Measurements from ENCODE around the gene TGFA.

TGFA gene

DNA sequence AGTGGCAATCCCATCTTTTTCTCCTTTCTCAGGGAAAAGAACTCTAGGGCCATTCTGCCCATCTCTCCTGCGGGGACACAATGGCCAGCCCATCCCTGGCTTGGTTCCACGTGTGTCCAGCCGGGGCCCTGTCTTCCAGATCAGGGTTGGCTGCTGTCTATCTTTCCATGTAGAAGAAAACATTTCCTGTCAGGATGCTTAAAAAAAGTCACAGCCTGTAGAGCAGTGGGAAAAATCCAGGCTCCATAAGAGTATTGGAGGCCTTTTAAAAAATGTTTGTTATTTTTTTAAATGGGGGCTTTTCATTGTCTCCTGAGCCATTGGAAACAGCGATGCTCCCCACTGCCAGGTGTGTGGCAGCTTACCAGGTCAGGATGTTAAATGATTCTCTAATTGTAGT, 105.6 kb downstream of the TGFA start:
- no peaks in the 10 kb centered on the region for H3K27me3 ChIP-seq (ENCODE audit: control insufficient read depth in 1 of 2, insufficient read depth in 2 of 2, low read length in 2 of 2)
- H3K27ac ChIP-seq (ENCODE audit: low read length), result no peak overlapping the region
- no peaks in the 10 kb centered on the region for H3K9me3 ChIP-seq (ENCODE audit: control insufficient read depth in 2 of 2, low read length in 2 of 2)
- H3K36me3 ChIP-seq (ENCODE audit: control insufficient read depth in 2 of 2, insufficient read depth in 2 of 2, low read length in 2 of 2), result no peaks in the 10 kb centered on the region
- no peak overlapping the region for H3K9ac ChIP-seq (ENCODE audit: low read length in 2 of 2)
- no peaks in the 10 kb centered on the region for H3K4me1 ChIP-seq (ENCODE audit: control insufficient read depth, insufficient read depth, low read length)
- no peak overlapping the region for H3K4me3 ChIP-seq (ENCODE audit: low read length in 2 of 2)

DNA sequence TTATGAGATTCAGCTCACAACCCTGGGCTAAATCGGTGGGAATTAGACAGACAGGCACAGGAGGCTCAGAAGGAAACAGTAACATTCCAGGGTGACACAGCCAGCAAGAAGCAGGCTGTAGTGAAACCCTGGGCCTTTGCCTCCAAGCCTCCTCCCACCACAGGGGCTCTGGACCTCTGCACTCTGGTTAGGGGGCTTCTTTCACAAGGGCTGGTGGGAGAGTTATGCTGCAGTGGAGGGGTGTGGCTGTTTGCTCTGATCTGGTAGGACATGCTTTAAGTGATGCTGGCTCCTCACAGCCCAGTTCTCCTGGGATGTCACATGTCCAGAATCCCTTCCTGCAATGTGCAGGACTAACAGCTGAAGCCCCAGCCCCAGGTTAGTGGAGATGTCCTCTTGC, 109.9 kb downstream of the TGFA start:
- Histone ChIP-seq H3K4me1 (ENCODE audit: control insufficient read depth, insufficient read depth, low read length) (no peaks in the 10 kb centered on the region), H3K4me3 (ENCODE audit: low read length in 2 of 2) (no peak overlapping the region), H3K36me3 (ENCODE audit: control insufficient read depth in 2 of 2, insufficient read depth in 2 of 2, low read length in 2 of 2) (no peaks in the 10 kb centered on the region), H3K9ac (ENCODE audit: low read length in 2 of 2) (no peak overlapping the region), H3K27ac (ENCODE audit: low read length) (no peak overlapping the region), H3K9me3 (ENCODE audit: control insufficient read depth in 2 of 2, low read length in 2 of 2) (peaks cover 0 to 2% of the 10 kb centered on the region in 2 donors), H3K27me3 (ENCODE audit: control insufficient read depth in 1 of 2, insufficient read depth in 2 of 2, low read length in 2 of 2) (no peaks in the 10 kb centered on the region)

DNA sequence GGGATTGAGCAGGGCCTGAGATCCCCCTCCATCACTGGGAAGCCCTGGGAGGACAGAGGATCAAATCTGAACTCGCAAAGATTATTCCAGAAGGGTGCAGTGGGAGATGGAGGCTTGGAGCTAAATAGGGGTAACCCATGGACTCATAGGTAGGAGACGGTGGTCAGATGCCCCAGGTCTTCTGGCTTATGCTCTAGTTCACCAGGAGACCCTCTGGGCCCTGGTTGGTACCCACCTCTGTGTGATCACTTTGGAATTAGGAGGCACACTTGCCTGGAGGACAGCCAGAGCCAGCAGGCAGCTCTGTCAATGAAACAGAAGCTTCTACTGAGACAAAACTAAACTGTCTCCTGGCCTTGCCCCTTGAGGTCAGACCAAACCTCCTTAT, 110.6 kb downstream of the TGFA start:
- H3K36me3 ChIP-seq (ENCODE audit: control insufficient read depth in 2 of 2, insufficient read depth in 2 of 2, low read length in 2 of 2), result no peaks in the 10 kb centered on the region
- H3K4me3 ChIP-seq (ENCODE audit: low read length in 2 of 2), result no peak overlapping the region
- H3K27ac ChIP-seq (ENCODE audit: low read length), result no peak overlapping the region
- no peaks in the 10 kb centered on the region for H3K4me1 ChIP-seq (ENCODE audit: control insufficient read depth, insufficient read depth, low read length)
- no peak overlapping the region for H3K9ac ChIP-seq (ENCODE audit: low read length in 2 of 2)
- H3K9me3 ChIP-seq (ENCODE audit: control insufficient read depth in 2 of 2, low read length in 2 of 2), result peaks cover 0 to 2% of the 10 kb centered on the region in 2 donors
- no peaks in the 10 kb centered on the region for H3K27me3 ChIP-seq (ENCODE audit: control insufficient read depth in 1 of 2, insufficient read depth in 2 of 2, low read length in 2 of 2)

DNA sequence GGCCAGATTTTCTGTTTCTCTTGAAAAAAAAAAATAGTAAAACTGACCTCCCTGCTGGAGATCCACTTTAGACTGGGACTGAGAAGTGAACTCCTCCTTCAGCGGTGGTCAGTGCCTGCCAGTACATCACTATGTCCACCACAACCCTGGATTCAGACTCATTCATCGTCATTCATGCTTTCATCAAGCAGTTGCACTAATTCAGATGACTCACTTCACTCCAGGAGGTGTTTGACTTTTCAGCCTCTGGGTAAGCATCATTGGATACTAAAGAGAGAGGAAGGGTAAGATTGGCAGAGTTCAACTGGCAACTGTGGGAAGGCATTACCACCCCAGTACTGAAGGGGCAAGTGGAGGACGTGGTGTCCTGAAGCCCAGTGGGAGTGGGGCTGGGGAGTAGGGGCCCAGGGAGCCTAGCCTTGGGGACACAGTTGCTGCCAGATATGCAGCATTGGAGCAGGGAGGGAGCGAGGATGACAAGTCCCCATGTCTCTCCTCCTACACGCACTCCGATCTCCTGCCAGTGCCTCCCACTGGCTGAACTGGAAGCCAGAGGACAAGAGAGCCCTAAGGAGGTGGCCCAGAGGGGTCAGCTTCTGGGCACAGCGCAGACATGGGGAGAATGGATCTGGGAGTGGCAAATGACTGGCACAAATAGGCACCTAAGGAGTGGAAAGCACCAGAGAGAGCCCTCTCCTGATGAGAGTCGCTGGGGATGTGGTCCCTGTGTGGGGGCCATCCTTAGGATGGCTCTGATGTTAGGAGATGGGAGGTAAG, 111.1 kb downstream of the TGFA start:
- Histone ChIP-seq H3K9ac (ENCODE audit: low read length in 2 of 2) (no peak overlapping the region), H3K9me3 (ENCODE audit: control insufficient read depth in 2 of 2, low read length in 2 of 2) (peaks cover 0 to 2% of the 10 kb centered on the region in 2 donors), H3K27me3 (ENCODE audit: control insufficient read depth in 1 of 2, insufficient read depth in 2 of 2, low read length in 2 of 2) (no peaks in the 10 kb centered on the region), H3K4me1 (ENCODE audit: control insufficient read depth, insufficient read depth, low read length) (no peaks in the 10 kb centered on the region), H3K36me3 (ENCODE audit: control insufficient read depth in 2 of 2, insufficient read depth in 2 of 2, low read length in 2 of 2) (no peaks in the 10 kb centered on the region), H3K27ac (ENCODE audit: low read length) (no peak overlapping the region), H3K4me3 (ENCODE audit: low read length in 2 of 2) (no peak overlapping the region)

DNA sequence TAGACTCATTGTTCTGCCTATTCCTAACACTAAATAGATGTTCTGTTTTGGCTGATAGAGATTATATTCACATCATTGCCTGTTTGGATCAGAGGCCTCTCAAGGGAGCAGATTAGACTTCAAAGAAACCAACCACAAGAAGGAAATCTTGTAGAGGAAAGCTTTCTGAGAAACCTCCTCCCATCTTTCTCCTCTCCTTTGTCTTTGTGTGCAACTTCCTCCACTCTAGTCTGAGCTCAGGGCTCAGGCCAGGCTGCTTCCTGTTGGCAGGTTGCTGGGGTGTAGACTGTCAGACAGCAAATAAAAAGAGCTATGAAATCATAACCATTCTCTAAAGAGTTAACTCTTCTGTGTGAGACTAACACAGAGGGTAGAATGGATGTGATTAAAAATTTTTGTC, 113.0 kb downstream of the TGFA start:
- H3K9me3 ChIP-seq (ENCODE audit: control insufficient read depth in 2 of 2, low read length in 2 of 2), result peaks cover 0 to 2% of the 10 kb centered on the region in 2 donors
- H3K4me3 ChIP-seq (ENCODE audit: low read length in 2 of 2), result no peak overlapping the region
- H3K27me3 ChIP-seq (ENCODE audit: control insufficient read depth in 1 of 2, insufficient read depth in 2 of 2, low read length in 2 of 2), result no peaks in the 10 kb centered on the region
- H3K4me1 ChIP-seq (ENCODE audit: control insufficient read depth, insufficient read depth, low read length), result no peaks in the 10 kb centered on the region
- H3K27ac ChIP-seq (ENCODE audit: low read length), result no peak overlapping the region
- no peak overlapping the region for H3K9ac ChIP-seq (ENCODE audit: low read length in 2 of 2)
- no peaks in the 10 kb centered on the region for H3K36me3 ChIP-seq (ENCODE audit: control insufficient read depth in 2 of 2, insufficient read depth in 2 of 2, low read length in 2 of 2)

DNA sequence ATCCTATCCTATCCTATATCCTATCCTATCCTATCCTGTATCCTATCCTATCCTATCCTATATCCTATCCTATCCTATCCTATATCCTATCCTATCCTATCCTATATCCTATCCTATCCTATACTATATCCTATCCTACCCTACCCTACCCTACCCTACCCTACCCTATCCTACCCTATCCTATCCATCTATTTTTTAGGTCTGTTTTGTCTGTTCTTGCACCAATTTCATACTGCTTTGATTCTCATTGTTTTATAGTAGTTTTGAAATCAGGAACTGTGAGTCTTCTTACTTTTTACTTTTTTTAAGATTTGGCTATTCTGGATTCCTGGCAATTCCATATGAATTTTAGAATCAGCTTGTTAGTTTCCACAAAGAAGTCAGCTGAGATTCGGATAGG, 118.5 kb downstream of the TGFA start:
- H3K27ac ChIP-seq (ENCODE audit: low read length), result no peak overlapping the region
- H3K4me1 ChIP-seq (ENCODE audit: control insufficient read depth, insufficient read depth, low read length), result no peaks in the 10 kb centered on the region
- H3K27me3 ChIP-seq (ENCODE audit: control insufficient read depth in 1 of 2, insufficient read depth in 2 of 2, low read length in 2 of 2), result no peaks in the 10 kb centered on the region
- no peaks in the 10 kb centered on the region for H3K36me3 ChIP-seq (ENCODE audit: control insufficient read depth in 2 of 2, insufficient read depth in 2 of 2, low read length in 2 of 2)
- H3K9me3 ChIP-seq (ENCODE audit: control insufficient read depth in 2 of 2, low read length in 2 of 2), result no peaks in the 10 kb centered on the region
- no peak overlapping the region for H3K9ac ChIP-seq (ENCODE audit: low read length in 2 of 2)
- no peak overlapping the region for H3K4me3 ChIP-seq (ENCODE audit: low read length in 2 of 2)

DNA sequence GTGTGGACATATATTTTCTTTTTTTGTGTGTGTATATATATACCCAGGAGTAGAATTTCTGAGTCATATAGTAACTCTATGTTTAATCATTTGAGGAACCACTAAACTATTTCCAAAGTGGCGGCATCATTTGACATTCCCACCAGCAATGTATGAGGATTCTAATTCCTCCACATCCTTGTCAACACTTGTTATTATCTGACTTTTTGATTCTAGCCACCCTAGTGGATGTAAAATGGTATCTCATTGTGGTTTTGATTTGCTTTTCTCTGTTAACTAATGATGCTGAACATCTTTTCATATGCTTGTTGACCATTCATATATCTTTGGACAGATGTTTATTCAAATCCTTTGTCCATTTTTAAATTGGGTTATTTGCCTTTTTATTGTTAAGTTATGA, 120.3 kb downstream of the TGFA start:
- Histone ChIP-seq H3K4me3 (ENCODE audit: low read length in 2 of 2) (no peak overlapping the region), H3K9ac (ENCODE audit: low read length in 2 of 2) (no peak overlapping the region), H3K9me3 (ENCODE audit: control insufficient read depth in 2 of 2, low read length in 2 of 2) (no peaks in the 10 kb centered on the region), H3K4me1 (ENCODE audit: control insufficient read depth, insufficient read depth, low read length) (no peaks in the 10 kb centered on the region), H3K27me3 (ENCODE audit: control insufficient read depth in 1 of 2, insufficient read depth in 2 of 2, low read length in 2 of 2) (no peaks in the 10 kb centered on the region), H3K36me3 (ENCODE audit: control insufficient read depth in 2 of 2, insufficient read depth in 2 of 2, low read length in 2 of 2) (no peaks in the 10 kb centered on the region), H3K27ac (ENCODE audit: low read length) (no peak overlapping the region)

DNA sequence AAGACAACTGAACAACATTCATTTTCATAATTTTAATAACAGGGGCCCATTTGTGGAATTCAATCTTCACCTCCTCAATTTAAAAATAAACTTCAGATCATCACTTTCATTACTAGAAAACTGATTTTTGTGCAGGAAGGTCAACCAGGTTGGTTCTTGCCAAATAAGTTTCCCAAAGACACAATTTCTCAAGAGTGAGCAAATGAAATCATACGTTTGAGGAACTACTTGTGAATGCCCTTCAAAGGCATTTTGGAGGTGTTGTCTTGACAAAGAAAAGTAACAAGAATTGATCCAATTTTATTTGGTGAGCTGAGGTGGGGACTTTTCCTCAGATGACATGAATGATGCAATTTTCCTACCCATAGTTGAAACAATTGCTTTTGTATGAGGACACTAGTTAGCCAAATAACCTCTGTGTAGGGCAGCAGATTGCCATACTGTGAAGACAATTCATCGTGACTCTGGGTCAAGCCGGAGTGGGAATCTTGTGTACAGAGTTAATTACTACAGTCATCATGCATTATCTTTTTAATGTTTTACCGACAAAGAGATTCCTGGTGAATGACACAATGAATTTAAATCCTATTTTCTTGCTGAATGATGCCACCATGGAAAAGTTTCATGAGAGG, 121.8 kb downstream of the TGFA start:
- no peaks in the 10 kb centered on the region for H3K27me3 ChIP-seq (ENCODE audit: control insufficient read depth in 1 of 2, insufficient read depth in 2 of 2, low read length in 2 of 2)
- H3K36me3 ChIP-seq (ENCODE audit: control insufficient read depth in 2 of 2, insufficient read depth in 2 of 2, low read length in 2 of 2), result no peaks in the 10 kb centered on the region
- no peak overlapping the region for H3K4me3 ChIP-seq (ENCODE audit: low read length in 2 of 2)
- no peaks in the 10 kb centered on the region for H3K9me3 ChIP-seq (ENCODE audit: control insufficient read depth in 2 of 2, low read length in 2 of 2)
- H3K27ac ChIP-seq (ENCODE audit: low read length), result no peak overlapping the region
- no peak overlapping the region for H3K9ac ChIP-seq (ENCODE audit: low read length in 2 of 2)
- no peaks in the 10 kb centered on the region for H3K4me1 ChIP-seq (ENCODE audit: control insufficient read depth, insufficient read depth, low read length)

DNA sequence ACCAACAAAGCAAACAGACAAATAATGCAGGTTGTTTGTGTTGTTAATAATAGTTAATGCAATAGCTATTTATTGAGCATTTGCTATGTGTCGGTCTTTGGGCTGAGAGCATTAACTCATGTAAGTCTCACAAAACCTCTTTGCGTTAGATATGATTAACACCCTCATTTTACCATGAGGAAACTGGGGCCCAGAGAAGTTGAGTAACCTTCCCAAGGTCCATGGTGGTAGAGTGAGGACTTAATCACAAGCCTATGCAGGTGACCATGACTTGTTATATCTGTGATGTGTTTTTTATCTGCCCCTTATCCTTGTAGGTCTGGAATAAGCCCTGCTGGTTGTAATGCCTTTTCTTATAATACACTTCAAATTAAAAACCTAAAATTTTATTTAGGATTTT, 127.3 kb downstream of the TGFA start:
- no peak overlapping the region for H3K4me3 ChIP-seq (ENCODE audit: low read length in 2 of 2)
- H3K27me3 ChIP-seq (ENCODE audit: control insufficient read depth in 1 of 2, insufficient read depth in 2 of 2, low read length in 2 of 2), result peaks cover 0 to 3% of the 10 kb centered on the region in 2 donors
- no peak overlapping the region for H3K27ac ChIP-seq (ENCODE audit: low read length)
- no peaks in the 10 kb centered on the region for H3K4me1 ChIP-seq (ENCODE audit: control insufficient read depth, insufficient read depth, low read length)
- H3K9ac ChIP-seq (ENCODE audit: low read length in 2 of 2), result no peak overlapping the region
- no peaks in the 10 kb centered on the region for H3K9me3 ChIP-seq (ENCODE audit: control insufficient read depth in 2 of 2, low read length in 2 of 2)
- H3K36me3 ChIP-seq (ENCODE audit: control insufficient read depth in 2 of 2, insufficient read depth in 2 of 2, low read length in 2 of 2), result no peaks in the 10 kb centered on the region

DNA sequence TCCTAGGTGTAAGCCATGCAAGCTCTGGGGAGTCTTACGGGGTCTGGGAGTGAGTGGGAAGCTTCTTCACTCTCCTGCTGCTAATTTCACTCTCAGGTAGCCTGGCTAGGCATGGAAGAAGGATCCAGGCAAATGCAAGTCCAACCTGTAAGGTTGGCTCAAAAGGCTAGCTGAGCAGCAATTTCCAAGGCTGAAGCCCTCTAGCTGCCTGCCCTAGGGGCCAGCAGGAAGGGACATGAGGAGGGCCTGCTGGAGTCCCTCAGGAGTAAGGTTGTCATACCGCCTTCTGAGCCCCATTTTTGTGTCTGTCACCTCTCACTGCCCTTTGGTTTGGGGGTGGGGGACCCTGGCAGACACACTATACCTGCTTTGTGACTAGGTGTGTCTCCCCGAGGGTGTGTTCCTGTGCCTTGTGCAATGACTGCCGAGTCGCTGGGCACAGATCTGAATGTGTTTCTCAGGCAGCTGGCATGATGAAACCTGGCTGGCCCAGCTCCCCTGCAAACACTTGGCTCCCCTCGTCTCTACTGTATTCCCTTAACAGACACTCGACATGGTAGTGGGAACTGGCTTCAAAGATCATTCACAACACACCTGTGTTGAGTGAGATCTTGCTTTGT, 127.8 kb downstream of the TGFA start:
- Histone ChIP-seq H3K27ac (ENCODE audit: low read length) (no peak overlapping the region), H3K4me1 (ENCODE audit: control insufficient read depth, insufficient read depth, low read length) (no peaks in the 10 kb centered on the region)

DNA sequence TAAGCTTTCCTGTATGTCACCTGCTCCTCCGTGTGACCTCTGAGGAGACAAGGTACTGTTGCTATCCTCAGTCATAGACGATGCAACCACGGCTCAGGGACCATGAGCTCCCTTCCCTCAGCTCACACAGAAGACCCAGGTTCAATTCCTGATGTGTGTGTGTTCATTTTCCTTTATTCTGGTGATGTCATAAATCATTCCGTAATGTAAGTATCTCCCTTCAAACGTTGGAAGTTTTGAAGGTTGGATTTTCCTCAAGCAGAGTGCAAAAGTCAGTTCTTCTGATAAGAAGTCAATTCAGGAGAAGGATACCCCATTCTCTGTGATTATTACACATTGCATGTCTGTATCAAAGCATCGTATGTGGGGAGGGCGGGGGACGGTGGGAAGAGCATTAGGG, 132.9 kb downstream of the TGFA start:
- Histone ChIP-seq H3K27me3 (ENCODE audit: control insufficient read depth in 1 of 2, insufficient read depth in 2 of 2, low read length in 2 of 2) (peaks cover 2 to 3% of the 10 kb centered on the region in 2 donors), H3K36me3 (ENCODE audit: control insufficient read depth in 2 of 2, insufficient read depth in 2 of 2, low read length in 2 of 2) (no peaks in the 10 kb centered on the region), H3K4me1 (ENCODE audit: control insufficient read depth, insufficient read depth, low read length) (no peaks in the 10 kb centered on the region), H3K4me3 (ENCODE audit: low read length in 2 of 2) (no peak overlapping the region), H3K9ac (ENCODE audit: low read length in 2 of 2) (no peak overlapping the region), H3K9me3 (ENCODE audit: control insufficient read depth in 2 of 2, low read length in 2 of 2) (no peaks in the 10 kb centered on the region), H3K27ac (ENCODE audit: low read length) (no peak overlapping the region)

More for the DNA sequence above, 127.8 kb downstream of the TGFA start:
- H3K36me3 ChIP-seq (ENCODE audit: control insufficient read depth in 2 of 2, insufficient read depth in 2 of 2, low read length in 2 of 2), result no peaks in the 10 kb centered on the region
- H3K4me3 ChIP-seq (ENCODE audit: low read length in 2 of 2), result no peak overlapping the region
- H3K9me3 ChIP-seq (ENCODE audit: control insufficient read depth in 2 of 2, low read length in 2 of 2), result no peaks in the 10 kb centered on the region
- H3K9ac ChIP-seq (ENCODE audit: low read length in 2 of 2), result no peak overlapping the region
- H3K27me3 ChIP-seq (ENCODE audit: control insufficient read depth in 1 of 2, insufficient read depth in 2 of 2, low read length in 2 of 2), result peaks cover 0 to 3% of the 10 kb centered on the region in 2 donors
